ENCODE measurements around the gene RBM15. TPM values are rescaled to one million over a fixed set of nuclear protein-coding genes. Genes with fewer than 3 reads are reported as not detected.

RBM15 gene
- total and polyA plus RNA-seq, 5 experiments from 2014 or later: 6.6 to 44.0 (median 11.0) TPM

GRCh38 chr1:110344152-110344551 lies 5.0 kb downstream of the RBM15 start:
- POLR2A ChIA-PET: no interaction called here
- H3K27ac Mint-ChIP-seq: peak overlapping the region in 4 of 10 donors; percentile 21 to 58 (median 32)
- peak overlapping the region in 6 of 10 donors; percentile 42 to 76 (median 74) for H3K4me3 Mint-ChIP-seq
- H3K27me3 Mint-ChIP-seq: no peaks in the 10 kb centered on the region
- no peaks in the 10 kb centered on the region for H3K9me3 Mint-ChIP-seq
- DNase-seq (no peak), ATAC-seq (no peak)
- peaks cover 4 to 76% (median 30%) of the 10 kb centered on the region in 3 donors for H3K36me3 Mint-ChIP-seq
- H3K4me1 Mint-ChIP-seq: peaks cover 27 to 90% (median 85%) of the 10 kb centered on the region in 4 donors

GRCh38 chr1:110345480-110345879 lies 6.3 kb downstream of the RBM15 start:
- Mint-ChIP-seq H3K36me3 (peaks cover 4 to 78% (median 33%) of the 10 kb centered on the region in 3 donors), H3K27ac (peak overlapping the region in 2 of 10 donors; percentile 4 to 60), H3K4me3 (peak overlapping the region in 8 of 10 donors; percentile 13 to 62 (median 42)), H3K4me1 (peaks cover 25 to 95% (median 89%) of the 10 kb centered on the region in 4 donors), H3K9me3 (no peaks in the 10 kb centered on the region), H3K27me3 (no peaks in the 10 kb centered on the region)
- POLR2A ChIA-PET: no interaction called here
- no peak for DNase-seq
- ATAC-seq: no peak

- Mint-ChIP-seq H3K4me1 (peaks cover 28 to 95% (median 90%) of the 10 kb centered on the region in 4 donors), H3K36me3 (peaks cover 4 to 72% (median 22%) of the 10 kb centered on the region in 3 donors), H3K4me3 (peak overlapping the region in 2 of 10 donors; percentile 24 to 43), H3K27me3 (no peaks in the 10 kb centered on the region), H3K27ac (peak overlapping the region in 2 of 10 donors; percentile 41 to 64), H3K9me3 (no peaks in the 10 kb centered on the region)
- DNase-seq: no peak
- POLR2A ChIA-PET: no interaction called here
- no peak for ATAC-seq
Observed at GRCh38 chr1:110346690-110347089, 7.5 kb downstream of the RBM15 start.

- H3K27ac Mint-ChIP-seq: peak overlapping the region in 5 of 10 donors; percentile 5 to 64 (median 46)
- H3K4me3 Mint-ChIP-seq: peak overlapping the region in 7 of 10 donors; percentile 16 to 64 (median 43)
- peaks cover 28 to 93% (median 86%) of the 10 kb centered on the region in 4 donors for H3K4me1 Mint-ChIP-seq
- no peaks in the 10 kb centered on the region for H3K9me3 Mint-ChIP-seq
- peaks cover 4 to 65% (median 19%) of the 10 kb centered on the region in 3 donors for H3K36me3 Mint-ChIP-seq
- no peak for DNase-seq
- H3K27me3 Mint-ChIP-seq: no peaks in the 10 kb centered on the region
- POLR2A ChIA-PET: interaction anchor here (2.5 kb wide), 1 partner anchor 8 kb away, joined by 14 read pairs; the partner anchor contains the start of gene RBM15
- no peak for ATAC-seq
Observed at GRCh38 chr1:110347182-110347893, 8.2 kb downstream of the RBM15 start.

GRCh38 chr1:110348050-110348449 lies 8.9 kb downstream of the RBM15 start:
- POLR2A ChIA-PET: interaction anchor here (2.5 kb wide), 1 partner anchor 9 kb away, joined by 14 read pairs; the partner anchor contains the start of gene RBM15
- Mint-ChIP-seq H3K36me3 (peaks cover 4 to 58% (median 19%) of the 10 kb centered on the region in 3 donors), H3K4me3 (peak overlapping the region in 6 of 10 donors; percentile 0 to 61 (median 46)), H3K27me3 (no peaks in the 10 kb centered on the region), H3K9me3 (no peaks in the 10 kb centered on the region), H3K27ac (no peak overlapping the region), H3K4me1 (peaks cover 24 to 85% (median 81%) of the 10 kb centered on the region in 4 donors)
- ATAC-seq (no peak), DNase-seq (no peak)

GRCh38 chr1:110348771-110349170 lies 9.6 kb downstream of the RBM15 start:
- Mint-ChIP-seq H3K27me3 (no peaks in the 10 kb centered on the region), H3K27ac (peak overlapping the region in 1 of 10 donors; percentile 63), H3K36me3 (peaks cover 4 to 53% (median 12%) of the 10 kb centered on the region in 3 donors), H3K4me1 (peaks cover 26 to 84% (median 80%) of the 10 kb centered on the region in 4 donors), H3K4me3 (peak overlapping the region in 6 of 10 donors; percentile 3 to 60 (median 40)), H3K9me3 (no peaks in the 10 kb centered on the region)
- ATAC-seq: no peak
- POLR2A ChIA-PET: interaction anchor here (2.5 kb wide), 1 partner anchor 10 kb away, joined by 14 read pairs; the partner anchor contains the start of gene RBM15
- DNase-seq: no peak

- POLR2A ChIA-PET: interaction anchor here (1.3 kb wide), 1 partner anchor 11 kb away, joined by 4 read pairs; the partner anchor contains the start of gene RBM15
- Mint-ChIP-seq H3K9me3 (no peaks in the 10 kb centered on the region), H3K27me3 (no peaks in the 10 kb centered on the region), H3K4me1 (peaks cover 23 to 77% (median 75%) of the 10 kb centered on the region in 4 donors), H3K4me3 (peak overlapping the region in 4 of 10 donors; percentile 13 to 30 (median 22)), H3K27ac (peak overlapping the region in 7 of 10 donors; percentile 6 to 69 (median 18)), H3K36me3 (peaks cover 4 to 46% (median 12%) of the 10 kb centered on the region in 3 donors)
- no peak for DNase-seq
- ATAC-seq: no peak
Observed at GRCh38 chr1:110350360-110350759, 11.2 kb downstream of the RBM15 start.

GRCh38 chr1:110355321-110355720 lies 16.1 kb downstream of the RBM15 start:
- Mint-ChIP-seq H3K27me3 (no peaks in the 10 kb centered on the region), H3K9me3 (no peaks in the 10 kb centered on the region), H3K27ac (no peak overlapping the region), H3K36me3 (peaks cover 4 to 34% (median 10%) of the 10 kb centered on the region in 3 donors), H3K4me3 (no peak overlapping the region), H3K4me1 (peaks cover 10 to 50% (median 36%) of the 10 kb centered on the region in 4 donors)
- DNase-seq (no peak), ATAC-seq (no peak)
- POLR2A ChIA-PET: no interaction called here

- Mint-ChIP-seq H3K36me3 (peaks cover 4 to 40% (median 15%) of the 10 kb centered on the region in 3 donors), H3K4me1 (peaks cover 7 to 45% (median 26%) of the 10 kb centered on the region in 4 donors), H3K27me3 (no peaks in the 10 kb centered on the region), H3K27ac (peak overlapping the region in 2 of 10 donors; percentile 8 to 10), H3K9me3 (no peaks in the 10 kb centered on the region), H3K4me3 (no peak overlapping the region)
- POLR2A ChIA-PET: no interaction called here
- no peak for DNase-seq
- no peak for ATAC-seq
Observed at GRCh38 chr1:110356379-110356778, 17.2 kb downstream of the RBM15 start.

- Mint-ChIP-seq H3K4me3 (no peak overlapping the region), H3K9me3 (no peaks in the 10 kb centered on the region), H3K27ac (no peak overlapping the region), H3K4me1 (peaks cover 3 to 21% (median 13%) of the 10 kb centered on the region in 4 donors), H3K27me3 (no peaks in the 10 kb centered on the region), H3K36me3 (peaks cover 4 to 57% (median 15%) of the 10 kb centered on the region in 3 donors)
- ATAC-seq (no peak), DNase-seq (no peak)
- POLR2A ChIA-PET: no interaction called here
Observed at GRCh38 chr1:110360431-110360830, 21.3 kb downstream of the RBM15 start.

- Mint-ChIP-seq H3K27ac (peak overlapping the region in 2 of 10 donors; percentile 1 to 52), H3K36me3 (peaks cover 0 to 56% (median 11%) of the 10 kb centered on the region in 3 donors), H3K4me1 (peaks cover 2 to 13% (median 7%) of the 10 kb centered on the region in 4 donors), H3K9me3 (no peaks in the 10 kb centered on the region), H3K4me3 (no peak overlapping the region), H3K27me3 (no peaks in the 10 kb centered on the region)
- ATAC-seq: no peak
- POLR2A ChIA-PET: no interaction called here
- no peak for DNase-seq
Observed at GRCh38 chr1:110361856-110362255, 22.7 kb downstream of the RBM15 start.

- Mint-ChIP-seq H3K36me3 (peaks cover 0 to 52% (median 8%) of the 10 kb centered on the region in 3 donors), H3K4me3 (no peak overlapping the region), H3K9me3 (no peaks in the 10 kb centered on the region), H3K27ac (no peak overlapping the region), H3K27me3 (no peaks in the 10 kb centered on the region), H3K4me1 (peaks cover 2 to 7% (median 5%) of the 10 kb centered on the region in 4 donors)
- no peak for ATAC-seq
- POLR2A ChIA-PET: no interaction called here
- DNase-seq: no peak
Observed at GRCh38 chr1:110364221-110364620, 25.0 kb downstream of the RBM15 start.

- ATAC-seq (no peak), DNase-seq (no peak)
- Mint-ChIP-seq H3K4me3 (no peak overlapping the region), H3K4me1 (peaks cover 0 to 9% (median under 1%) of the 10 kb centered on the region in 4 donors), H3K27me3 (no peaks in the 10 kb centered on the region), H3K36me3 (peaks cover 0 to 49% (median 6%) of the 10 kb centered on the region in 3 donors), H3K27ac (peak overlapping the region in 1 of 10 donors; percentile 16), H3K9me3 (no peaks in the 10 kb centered on the region)
- POLR2A ChIA-PET: no interaction called here
Observed at GRCh38 chr1:110370827-110371226, 31.6 kb downstream of the RBM15 start.
